T-helper 2 cell treated with Interferon-gamma antibody and Interleukin-4, amounts not matched to agents 100 ng/mL and 5 ng/mL, for 36 hours (primary cell): ENCODE results near the gene HK1. TPM values are rescaled to one million over a fixed set of nuclear protein-coding genes. Genes with fewer than 3 reads are reported as not detected.

ENCODE experiments used
- intact Hi-C: fragments of 100-400 bp; cut with micrococcal nuclease; formaldehyde crosslinking; loops from one replicate; pipeline ENCODE4 v1.15.1; 2023
- total RNA-seq: library from RNA; stranded (reverse); gene quantifications from 2 replicates; pipeline ENCODE4 v1.2.3, GENCODE V29; 2022

HK1 gene
- total RNA-seq, 1 donor from 2014 or later: 147 TPM

DNA sequence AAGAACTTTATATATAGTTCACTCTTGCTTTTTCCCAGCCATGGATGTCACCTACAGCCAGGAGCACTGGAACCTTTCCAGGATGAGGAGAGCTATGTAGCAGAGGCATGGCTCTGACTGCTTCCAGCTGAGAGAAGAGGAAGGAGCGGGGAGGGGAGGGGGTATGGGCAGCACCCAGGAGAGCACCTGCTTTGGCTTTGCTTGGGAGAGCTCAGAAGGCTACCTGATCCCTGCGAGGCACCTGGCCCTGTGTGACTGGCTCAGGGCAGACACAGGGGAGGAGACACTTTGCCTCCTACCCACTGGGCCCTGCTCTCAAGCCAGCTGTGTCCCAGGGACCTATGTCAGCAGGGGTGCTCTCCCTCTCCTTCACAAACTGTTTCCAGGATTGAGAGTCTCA lies 67.1 kb downstream of the HK1 start:
- intact Hi-C loops: loop anchor here (1.0 to 2.0 kb wide), 2 partner anchors 13 to 27 kb away; no protein-coding TSS in a partner anchor

GRCh38 chr10:69345890-69346474 lies 67.7 kb downstream of the HK1 start:
- intact Hi-C loops: loop anchor here (1.0 to 2.0 kb wide), 2 partner anchors 13 to 28 kb away; no protein-coding TSS in a partner anchor

- intact Hi-C loops: no loop called here
Observed at GRCh38 chr10:69346776-69347175, 68.5 kb downstream of the HK1 start.

DNA sequence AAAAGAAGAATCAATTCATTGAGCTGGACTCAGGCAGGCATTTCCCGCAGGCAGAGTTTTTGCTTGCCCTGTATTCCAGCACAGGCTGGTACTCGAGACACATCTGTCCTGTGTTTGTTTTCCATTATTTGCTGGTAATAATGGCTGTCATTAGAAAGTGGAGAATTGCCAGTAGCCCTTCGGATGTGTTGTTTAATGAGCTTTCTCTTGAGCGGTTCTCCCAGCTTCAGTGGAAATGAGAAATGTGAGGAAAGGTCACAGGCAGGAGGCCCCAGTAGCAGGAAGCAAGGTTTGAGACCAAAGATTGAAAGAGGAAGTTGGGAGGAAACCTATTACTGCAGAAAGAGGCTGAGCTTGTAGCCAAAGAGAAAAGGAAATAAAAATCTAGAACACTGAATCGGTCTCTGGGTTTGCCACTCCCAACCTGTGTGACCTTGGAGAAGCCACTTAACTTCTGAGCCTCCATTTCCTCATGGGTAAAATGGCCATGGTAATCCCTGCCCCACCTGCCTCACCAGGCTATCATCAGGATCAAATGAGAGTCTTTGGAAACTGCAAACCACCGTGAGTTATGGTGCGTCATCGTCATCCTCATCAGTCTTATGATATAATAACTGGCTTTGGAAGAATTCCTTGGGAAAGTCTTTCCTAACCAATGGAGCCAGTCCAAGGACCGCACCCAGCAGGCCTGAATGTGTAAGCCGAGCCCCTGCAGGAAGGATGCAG lies 70.7 kb downstream of the HK1 start:
- intact Hi-C loops: no loop called here

DNA sequence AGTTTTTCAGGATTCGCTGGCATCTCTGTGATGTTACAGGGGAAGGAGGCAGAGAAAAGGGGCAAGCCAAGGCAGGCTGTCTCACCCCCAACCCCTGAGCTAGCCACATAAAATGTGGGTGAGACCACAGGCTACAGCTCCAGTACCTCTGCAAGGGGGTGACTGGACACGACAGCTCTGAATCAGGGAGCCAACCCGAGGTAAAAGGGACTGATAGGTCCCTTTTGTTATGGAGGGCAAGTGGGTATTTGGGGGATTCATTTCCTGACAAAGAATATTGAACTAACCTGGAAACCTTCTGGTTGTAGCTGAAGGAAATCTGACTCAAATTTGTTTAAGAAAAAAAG lies 71.2 kb downstream of the HK1 start:
- intact Hi-C loops: no loop called here

DNA sequence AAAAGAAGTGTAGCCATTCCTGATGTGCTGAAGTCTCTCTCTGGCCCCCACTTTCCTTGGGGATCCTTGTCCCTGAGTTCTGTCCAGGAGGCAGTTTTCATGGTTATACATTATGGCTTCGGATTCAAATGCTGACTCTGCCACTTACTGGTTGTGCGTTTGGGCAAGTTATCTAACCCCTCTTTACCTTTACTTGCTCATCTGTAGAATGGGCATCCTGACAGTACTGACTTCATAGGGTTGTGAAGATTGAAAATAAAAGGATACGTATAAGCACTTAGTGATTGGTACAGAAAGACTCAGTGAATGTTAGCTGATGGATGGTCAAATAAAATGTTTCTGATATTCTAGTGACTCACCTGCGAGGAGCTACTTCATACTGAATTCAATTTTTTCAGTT lies 73.3 kb downstream of the HK1 start:
- intact Hi-C loops: no loop called here

GRCh38 chr10:69352569-69353264 lies 74.4 kb downstream of the HK1 start:
- intact Hi-C loops: no loop called here

DNA sequence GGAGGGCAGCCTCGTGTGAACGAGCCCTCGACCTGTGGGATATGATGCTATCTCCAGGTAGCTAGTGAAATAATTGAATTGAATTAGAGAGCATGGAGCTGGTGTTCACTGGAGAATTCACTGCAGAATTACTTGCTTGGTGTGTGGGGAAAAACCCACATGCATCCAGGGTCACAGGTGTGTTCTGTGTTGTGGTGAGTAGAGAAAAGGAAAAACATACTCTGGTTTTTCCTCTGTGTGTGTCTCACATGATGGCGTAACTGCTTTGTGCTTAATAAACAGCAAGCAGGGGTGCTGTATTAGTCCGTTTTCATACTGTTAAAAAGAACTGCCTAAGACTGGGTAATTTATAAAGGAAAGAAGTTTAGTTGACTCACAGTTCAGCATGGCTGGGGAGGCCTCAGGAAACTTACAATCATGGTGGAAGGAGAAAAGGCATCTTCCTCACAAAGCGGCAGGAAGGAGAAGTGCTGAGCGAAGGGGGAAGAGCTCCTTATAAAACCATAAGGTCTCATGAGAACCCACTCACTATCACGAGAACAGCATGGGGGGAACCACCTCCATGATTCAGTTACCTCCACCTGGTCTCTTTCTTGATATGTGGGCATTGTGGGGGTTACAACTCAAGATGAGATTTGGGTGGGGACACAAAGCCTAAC lies 75.8 kb downstream of the HK1 start:
- intact Hi-C loops: no loop called here

- intact Hi-C loops: no loop called here
Observed at GRCh38 chr10:69356187-69356586, 77.9 kb downstream of the HK1 start.

DNA sequence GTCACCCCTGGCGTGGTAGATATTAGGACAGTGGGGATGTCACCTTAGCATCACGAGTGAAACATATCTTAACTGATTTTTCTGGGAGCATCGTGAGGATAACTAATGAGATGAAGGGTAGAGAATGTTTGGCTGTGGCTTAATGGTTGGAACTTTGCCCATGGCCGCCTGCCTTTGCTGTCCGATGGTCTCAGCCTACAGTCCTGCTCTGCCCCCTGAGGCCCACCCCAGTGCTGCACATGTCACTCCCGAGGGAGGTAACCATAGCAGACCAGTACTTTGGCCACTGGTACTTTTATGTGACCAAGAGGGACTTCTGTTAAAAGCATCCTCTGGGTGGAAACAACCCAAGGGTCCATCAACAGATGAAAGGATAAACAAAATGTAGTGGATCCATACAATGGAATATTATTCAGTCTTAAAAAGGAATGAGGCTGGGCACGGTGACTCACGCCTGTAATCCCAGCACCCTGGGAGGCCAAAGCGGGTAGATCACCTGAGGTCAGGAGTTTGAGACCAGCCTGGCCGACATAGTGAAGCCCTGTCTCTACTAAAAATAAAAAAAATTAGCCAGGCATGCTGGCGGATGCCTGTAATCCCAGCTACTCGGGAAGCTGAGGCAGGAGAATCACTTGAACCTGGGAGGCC lies 80.0 kb downstream of the HK1 start:
- intact Hi-C loops: loop anchor here (2.0 kb wide), 1 partner anchor 13 kb away; no protein-coding TSS in a partner anchor

GRCh38 chr10:69359148-69359547 lies 80.9 kb downstream of the HK1 start:
- intact Hi-C loops: loop anchor here (2.0 kb wide), 1 partner anchor 14 kb away; no protein-coding TSS in a partner anchor

DNA sequence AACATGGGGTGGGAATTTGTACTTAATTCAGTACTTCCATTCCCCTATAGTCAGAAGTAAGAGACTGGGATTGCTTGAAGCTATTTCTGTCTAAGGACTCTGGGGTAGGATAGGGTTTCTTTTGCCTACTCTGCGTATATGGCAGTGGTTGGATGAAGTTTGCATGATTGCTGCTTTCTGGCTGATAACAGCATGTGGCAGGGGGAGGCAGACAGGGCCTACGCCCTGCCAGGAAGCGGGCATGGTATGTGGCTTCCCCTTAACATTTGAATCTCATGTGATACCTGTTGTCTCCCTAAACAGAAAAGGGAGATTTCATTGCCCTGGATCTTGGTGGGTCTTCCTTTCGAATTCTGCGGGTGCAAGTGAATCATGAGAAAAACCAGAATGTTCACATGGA lies 81.3 kb downstream of the HK1 start:
- intact Hi-C loops: loop anchor here (2.0 kb wide), 1 partner anchor 15 kb away; no protein-coding TSS in a partner anchor

- intact Hi-C loops: no loop called here
Observed at GRCh38 chr10:69360485-69361302, 82.4 kb downstream of the HK1 start.

DNA sequence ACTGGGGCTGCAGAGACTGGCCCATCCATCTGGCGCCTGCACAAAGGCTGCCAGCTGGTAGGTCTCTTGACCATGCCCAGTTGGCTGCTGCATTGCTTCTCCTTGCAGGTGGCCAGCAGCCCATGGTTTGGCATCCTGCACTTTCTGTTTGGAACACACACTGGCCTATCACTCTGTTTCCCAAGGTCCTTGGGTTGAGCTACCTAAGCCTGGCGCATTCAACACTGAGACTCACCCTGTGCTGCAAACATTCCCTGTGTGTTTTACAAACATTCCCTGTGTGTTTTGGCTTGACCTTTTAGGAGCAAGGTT lies 83.0 kb downstream of the HK1 start:
- intact Hi-C loops: no loop called here

DNA sequence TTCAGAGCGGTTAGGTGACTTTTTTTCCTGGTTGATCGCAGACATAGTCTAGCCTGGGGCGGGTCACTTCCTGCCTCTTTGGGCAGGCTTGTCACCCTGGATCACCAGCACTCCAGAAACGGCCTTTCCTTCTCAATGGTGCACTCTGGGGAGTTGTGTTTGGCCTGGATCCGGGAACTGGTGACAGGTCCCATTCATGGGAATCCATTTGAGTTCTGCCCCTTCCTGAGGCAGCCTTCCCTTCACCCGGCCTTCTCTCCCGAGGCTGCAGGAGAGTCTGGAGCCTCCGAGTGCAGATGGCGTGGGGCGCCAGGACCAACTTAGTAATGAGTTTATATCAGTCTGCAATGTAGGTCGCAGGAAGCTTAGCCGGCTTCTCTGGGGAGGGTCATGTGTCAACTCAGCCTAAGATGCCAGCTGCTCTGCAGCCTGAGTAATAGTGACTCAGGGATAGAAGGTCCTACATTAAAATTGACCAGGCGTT lies 84.2 kb downstream of the HK1 start:
- intact Hi-C loops: no loop called here

DNA sequence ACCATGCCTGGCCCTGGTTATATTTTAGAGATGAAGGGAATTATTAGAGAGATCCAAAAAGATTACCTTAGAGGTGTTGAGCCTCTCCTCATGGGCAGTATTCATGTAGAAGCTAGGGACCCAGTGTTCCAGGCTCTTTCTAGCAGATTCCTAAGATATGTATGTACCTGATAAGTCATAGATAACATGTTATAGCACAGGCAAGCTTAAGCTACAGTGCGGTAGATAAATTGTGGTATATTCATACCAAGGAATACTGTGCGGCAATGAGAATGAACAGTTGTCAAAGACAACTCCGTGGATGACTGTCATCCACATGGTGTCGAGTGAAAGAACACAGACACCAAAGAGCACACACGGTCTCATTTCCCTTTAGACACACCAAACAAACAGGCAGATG lies 85.4 kb downstream of the HK1 start:
- intact Hi-C loops: no loop called here

DNA sequence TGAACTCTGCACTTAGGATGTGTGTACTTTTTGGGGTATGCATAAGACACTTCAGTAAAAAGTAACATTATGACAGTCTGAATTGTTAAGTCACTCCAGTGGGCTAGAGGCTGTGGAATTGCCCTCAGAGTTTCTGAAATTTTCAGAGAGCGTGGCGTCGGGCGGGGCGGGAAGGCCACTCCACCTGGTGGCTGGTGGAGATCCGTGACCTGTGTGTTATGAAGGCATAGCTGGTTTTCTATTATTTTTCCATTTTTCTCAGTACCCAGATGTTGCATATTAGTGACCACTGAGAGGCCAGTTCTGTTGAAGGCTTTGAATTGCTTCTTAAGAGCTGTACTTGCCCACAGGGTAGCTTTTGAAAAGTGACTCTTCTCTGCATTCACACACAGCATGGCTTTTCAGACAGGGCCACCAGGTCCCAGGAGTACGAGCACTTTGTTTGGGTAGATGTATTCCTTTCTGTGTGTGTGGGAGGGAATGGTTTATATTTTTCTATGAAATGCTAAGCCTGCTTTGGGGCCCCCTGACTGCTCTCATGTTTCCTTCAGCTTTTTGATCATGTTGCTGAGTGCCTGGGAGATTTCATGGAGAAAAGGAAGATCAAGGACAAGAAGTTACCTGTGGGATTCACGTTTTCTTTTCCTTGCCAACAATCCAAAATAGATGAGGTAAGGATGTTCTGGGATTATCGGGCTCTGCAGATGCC lies 86.1 kb downstream of the HK1 start:
- intact Hi-C loops: no loop called here

DNA sequence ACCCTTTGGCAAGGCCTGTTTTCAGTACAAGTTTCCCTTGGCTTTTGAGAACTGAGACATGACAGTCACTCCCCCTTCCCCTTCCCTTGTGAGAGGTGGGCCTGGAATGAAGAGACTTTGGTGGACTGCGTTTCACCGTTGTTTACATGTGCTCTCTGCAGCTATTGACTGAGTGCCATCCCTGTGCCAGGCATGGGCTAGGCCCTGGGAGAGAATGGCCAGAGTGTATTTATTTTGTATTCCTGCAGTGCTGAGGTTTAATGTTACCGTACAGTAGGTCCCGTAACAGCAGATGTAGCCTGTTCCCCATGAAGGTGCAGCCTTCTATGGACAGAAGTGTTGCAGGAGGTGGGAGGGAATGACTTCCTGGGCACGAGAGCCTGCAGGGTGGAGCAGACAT lies 88.4 kb downstream of the HK1 start:
- intact Hi-C loops: no loop called here

- intact Hi-C loops: no loop called here
Observed at GRCh38 chr10:69367469-69367868, 89.2 kb downstream of the HK1 start.
